ENCODE measurements around the gene DDI2. TPM values are rescaled to one million over a fixed set of nuclear protein-coding genes. Genes with fewer than 3 reads are reported as not detected.

Gene DDI2
- polyA plus RNA-seq, 1 donor (not counting 4 experiments of a cell fraction or from before 2014, with no cell fraction given) = 11.5 TPM

- Histone ChIP-seq H3K9me3 (ENCODE audit: control insufficient read depth, low read depth, low read length) (no peaks in the 10 kb centered on the region), H3K9ac (ENCODE audit: control insufficient read depth, extremely low read depth, insufficient read depth, low read length) (no peak overlapping the region), H3K4me2 (ENCODE audit: control insufficient read depth, extremely low read depth, insufficient read depth, low read depth, low read length) (no peak overlapping the region), H3K4me1 (ENCODE audit: control insufficient read depth, extremely low read depth, insufficient read depth, low read length) (peaks cover 53% of the 10 kb centered on the region), H3K79me2 (ENCODE audit: control insufficient read depth, insufficient read depth, low read length) (no peaks in the 10 kb centered on the region), H4K20me1 (ENCODE audit: control insufficient read depth, extremely low read depth, insufficient read depth, low read length) (no peaks in the 10 kb centered on the region), H3K4me3 (ENCODE audit: control insufficient read depth in 2 of 3, extremely low read depth in 1 of 3, insufficient read depth in 2 of 3, low read depth in 1 of 3, low read length in 3 of 3) (no peak overlapping the region), H3K27me3 (ENCODE audit: control insufficient read depth, extremely low read depth, insufficient read depth, low read length) (no peaks in the 10 kb centered on the region), H2AFZ (ENCODE audit: control insufficient read depth, low read length) (no peak overlapping the region), H3K9me1 (ENCODE audit: control insufficient read depth, extremely low read depth, insufficient read depth, low read length) (no peaks in the 10 kb centered on the region), H3K27ac (ENCODE audit: control insufficient read depth, insufficient read depth, low read length) (no peak overlapping the region), H3K36me3 (ENCODE audit: control insufficient read depth in 2 of 2, extremely low read depth in 1 of 2, insufficient read depth in 2 of 2, low read length in 2 of 2) (no peaks in the 10 kb centered on the region)
- DNase-seq (ENCODE audit: low read depth, low spot score) (peak; percentile 86), FAIRE-seq (peak; percentile 81)
- TF ChIP-seq CTCF (optimal IDR thresholded peaks at IDR 0.05 in 1 of 3, IDR thresholded peaks at IDR 0.05 in 1 of 3, conservative IDR thresholded peaks at IDR 0.05 in 1 of 3; ENCODE audit: extremely low read depth in 1 of 3, insufficient read depth in 2 of 3, low read length in 3 of 3) = no peak
- TF ChIP-seq EZH2 (IDR thresholded peaks at IDR 0.05; ENCODE audit: low read length) = no peak
- dilution Hi-C loops (cut with MboI; ENCODE audit: extremely low pct_ligation_motif_present, low sequenced_read_pairs) = no loop called here
Observed at GRCh38 chr1:15678578-15678977, 61.3 kb downstream of the DDI2 start.

- Histone ChIP-seq H2AFZ (ENCODE audit: control insufficient read depth, low read length) (no peak overlapping the region), H3K36me3 (ENCODE audit: control insufficient read depth in 2 of 2, extremely low read depth in 1 of 2, insufficient read depth in 2 of 2, low read length in 2 of 2) (no peaks in the 10 kb centered on the region), H3K4me2 (ENCODE audit: control insufficient read depth, extremely low read depth, insufficient read depth, low read depth, low read length) (peak overlapping the region; percentile 79), H3K27ac (ENCODE audit: control insufficient read depth, insufficient read depth, low read length) (peak overlapping the region; percentile 99), H3K9me1 (ENCODE audit: control insufficient read depth, extremely low read depth, insufficient read depth, low read length) (no peaks in the 10 kb centered on the region), H3K79me2 (ENCODE audit: control insufficient read depth, insufficient read depth, low read length) (peaks cover 10% of the 10 kb centered on the region), H3K9me3 (ENCODE audit: control insufficient read depth, low read depth, low read length) (no peaks in the 10 kb centered on the region), H3K4me1 (ENCODE audit: control insufficient read depth, extremely low read depth, insufficient read depth, low read length) (peaks cover 48% of the 10 kb centered on the region), H3K9ac (ENCODE audit: control insufficient read depth, extremely low read depth, insufficient read depth, low read length) (peak overlapping the region; percentile 73), H3K27me3 (ENCODE audit: control insufficient read depth, extremely low read depth, insufficient read depth, low read length) (no peaks in the 10 kb centered on the region), H4K20me1 (ENCODE audit: control insufficient read depth, extremely low read depth, insufficient read depth, low read length) (no peaks in the 10 kb centered on the region), H3K4me3 (ENCODE audit: control insufficient read depth in 2 of 3, extremely low read depth in 1 of 3, insufficient read depth in 2 of 3, low read depth in 1 of 3, low read length in 3 of 3) (no peak overlapping the region)
- FAIRE-seq = peak; percentile 84
- TF ChIP-seq EZH2 (IDR thresholded peaks at IDR 0.05; ENCODE audit: low read length) = no peak
- no peak for TF ChIP-seq CTCF (optimal IDR thresholded peaks at IDR 0.05 in 1 of 3, IDR thresholded peaks at IDR 0.05 in 1 of 3, conservative IDR thresholded peaks at IDR 0.05 in 1 of 3; ENCODE audit: extremely low read depth in 1 of 3, insufficient read depth in 2 of 3, low read length in 3 of 3)
- dilution Hi-C loops (cut with MboI; ENCODE audit: extremely low pct_ligation_motif_present, low sequenced_read_pairs) = no loop called here
- peak; percentile 66 for DNase-seq (ENCODE audit: low read depth, low spot score)
Observed at GRCh38 chr1:15680131-15680530, 62.9 kb downstream of the DDI2 start.

Data from keratinocyte (primary cell).